NCI-H510A (cell line): ENCODE data around the gene ANO2.
"Not testable (repeated sequence)": the region's sequence is repeated elsewhere in the genome, so short reads cannot be mapped to it uniquely, and the experiment has no call there.

Experiments used
- DNase-seq: peaks from one replicate; lab custom pipeline; 2025; lab: John Stamatoyannopoulos, UW

ANO2 gene

GRCh38 chr12:5669624-5670023 is 275.4 kb downstream of the ANO2 start:
- not testable (repeated sequence) for DNase-seq

GRCh38 chr12:5665615-5666014 is 279.4 kb downstream of the ANO2 start:
- no peak for DNase-seq

GRCh38 chr12:5661811-5662210 is 283.2 kb downstream of the ANO2 start:
- DNase-seq = no peak

- DNase-seq = no peak
These were observed 284.8 kb downstream of the ANO2 start for GRCh38 chr12:5660238-5660637.

GRCh38 chr12:5658339-5658941 is 286.6 kb downstream of the ANO2 start:
- not testable (repeated sequence) for DNase-seq

GRCh38 chr12:5656836-5657235 is 288.2 kb downstream of the ANO2 start:
- no peak for DNase-seq

GRCh38 chr12:5655120-5655519 is 289.9 kb downstream of the ANO2 start:
- no peak for DNase-seq

- DNase-seq = no peak
These were observed 291.0 kb downstream of the ANO2 start for GRCh38 chr12:5654019-5654418.

- no peak for DNase-seq
These were observed 294.1 kb downstream of the ANO2 start for GRCh38 chr12:5650829-5651461.

GRCh38 chr12:5650281-5650680 is 294.8 kb downstream of the ANO2 start:
- no peak for DNase-seq

- no peak for DNase-seq
These were observed 296.2 kb downstream of the ANO2 start for GRCh38 chr12:5648692-5649359.

- no peak for DNase-seq
These were observed 301.8 kb downstream of the ANO2 start for GRCh38 chr12:5643266-5643665.

- no peak for DNase-seq
These were observed 307.4 kb downstream of the ANO2 start for GRCh38 chr12:5637698-5638097.

- no peak for DNase-seq
These were observed 308.2 kb downstream of the ANO2 start for GRCh38 chr12:5636907-5637306.

- no peak for DNase-seq
These were observed 312.0 kb downstream of the ANO2 start for GRCh38 chr12:5633106-5633505.

- DNase-seq = no peak
These were observed 312.6 kb downstream of the ANO2 start for GRCh38 chr12:5632453-5632852.

GRCh38 chr12:5631497-5631896 is 313.6 kb downstream of the ANO2 start:
- no peak for DNase-seq

GRCh38 chr12:5630726-5631125 is 314.3 kb downstream of the ANO2 start:
- DNase-seq = no peak

GRCh38 chr12:5628501-5628900 is 316.6 kb downstream of the ANO2 start:
- no peak for DNase-seq

- no peak for DNase-seq
These were observed 317.9 kb downstream of the ANO2 start for GRCh38 chr12:5627053-5627630.

- no peak for DNase-seq
These were observed 318.9 kb downstream of the ANO2 start for GRCh38 chr12:5626151-5626550.

GRCh38 chr12:5624486-5625272 is 320.4 kb downstream of the ANO2 start:
- no peak for DNase-seq
